Body of pancreas (tissue), 4 donors: ENCODE data around the gene TTLL11.

Experiments
- CTCF ChIP-seq, 7 experiments: fragments of 450-650 bp in 4 of 7; fragments of 200-600 bp in 3 of 7; sonication (generic) in 3 of 7; IDR thresholded peaks; one replicate each; pipeline ENCODE4 v1.5.1; 2016 to 2019; ENCODE audit warnings: antibody characterized with exemption in 7 of 7
- POLR2A ChIP-seq, 3 donors: fragments of 450-650 bp; IDR thresholded peaks; one replicate each; pipeline ENCODE4 v1.6.1; 2016; ENCODE audit warnings: antibody characterized with exemption in 3 of 3, mild to moderate bottlenecking in 2 of 3

DNA sequence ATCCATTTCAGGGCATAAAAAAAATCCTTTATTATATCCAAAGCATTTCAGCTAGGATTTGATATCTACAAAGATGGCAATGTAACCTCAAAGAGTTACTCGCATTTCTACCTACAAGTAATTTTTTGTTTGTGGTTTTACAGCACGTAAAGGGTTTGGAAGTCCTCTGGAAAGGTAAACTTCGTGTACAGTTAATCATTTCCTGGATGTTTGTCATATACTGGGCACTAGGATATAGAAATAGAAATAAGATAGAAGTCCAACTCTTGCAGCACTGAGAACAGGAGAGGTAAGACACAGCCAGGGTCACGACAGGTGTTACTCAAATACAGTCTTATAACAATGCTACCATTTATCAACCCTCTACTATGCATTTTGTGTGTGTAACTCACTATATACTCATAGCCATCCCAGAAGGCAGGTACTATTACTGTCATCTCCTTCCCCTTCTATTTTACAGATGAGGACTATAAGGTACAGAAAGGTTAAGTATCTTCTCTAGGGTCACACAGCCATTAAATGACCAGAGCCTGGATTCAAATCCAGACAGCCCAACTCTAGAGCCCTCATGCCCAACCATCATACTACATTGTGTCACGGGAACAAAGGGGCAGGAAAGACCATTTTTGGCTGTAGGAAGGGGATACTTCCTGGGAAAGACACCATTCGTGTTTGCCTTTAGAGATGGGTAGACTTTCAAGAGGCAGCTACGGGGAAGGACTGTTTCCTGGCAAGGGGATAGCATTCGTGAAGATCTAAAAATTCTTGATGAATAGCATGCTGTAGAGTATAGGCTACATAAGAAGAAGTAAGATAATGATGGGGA is 47.5 kb upstream of the TTLL11 start:
- TF ChIP-seq CTCF (IDR thresholded peaks at IDR 0.05) (no peak), POLR2A (IDR thresholded peaks at IDR 0.05) (no peak)
